D341Med (cell line): ENCODE data around the gene HNRNPC.
"Not testable (repeated sequence)": the region's sequence is repeated elsewhere in the genome, so short reads cannot be mapped to it uniquely, and the experiment has no call there.

ENCODE experiments used
- DNase-seq: peaks from one replicate; pipeline ENCODE4 v3.0.0; 2012; ENCODE audit warnings: low spot score

HNRNPC gene

GRCh38 chr14:21269252-21270046, at the start of gene HNRNPC:
HNRNPC (minus strand) TSS chr14:21269442; CDS start chr14:21234193, 35,249 bp downstream.
- DNase-seq = peak; percentile 94

- no peak for DNase-seq
Measured at GRCh38 chr14:21317398-21317797, 48.2 kb upstream of the HNRNPC start.

GRCh38 chr14:21313512-21313911, 44.3 kb upstream of the HNRNPC start:
- no peak for DNase-seq

GRCh38 chr14:21311614-21312013, 42.4 kb upstream of the HNRNPC start:
- DNase-seq = no peak

GRCh38 chr14:21309956-21310355, 40.7 kb upstream of the HNRNPC start:
- DNase-seq = no peak

GRCh38 chr14:21309238-21309636, 40.0 kb upstream of the HNRNPC start:
- no peak for DNase-seq

GRCh38 chr14:21308479-21309237, 39.4 kb upstream of the HNRNPC start:
- no peak for DNase-seq

- no peak for DNase-seq
Measured at GRCh38 chr14:21308132-21308478, 38.9 kb upstream of the HNRNPC start.

GRCh38 chr14:21307637-21308036, 38.4 kb upstream of the HNRNPC start:
- DNase-seq = no peak

GRCh38 chr14:21302836-21303140, 33.5 kb upstream of the HNRNPC start:
- not testable (repeated sequence) for DNase-seq

- DNase-seq = no peak
Measured at GRCh38 chr14:21302013-21302835, 33.0 kb upstream of the HNRNPC start.

GRCh38 chr14:21300892-21301291, 31.6 kb upstream of the HNRNPC start:
- no peak for DNase-seq

- DNase-seq = no peak
Measured at GRCh38 chr14:21299562-21300130, 30.4 kb upstream of the HNRNPC start.

- no peak for DNase-seq
Measured at GRCh38 chr14:21298358-21298757, 29.1 kb upstream of the HNRNPC start.

GRCh38 chr14:21294026-21294425, 24.8 kb upstream of the HNRNPC start:
- DNase-seq = not testable (repeated sequence)

GRCh38 chr14:21287168-21287567, 17.9 kb upstream of the HNRNPC start:
- DNase-seq = no peak

- not testable (repeated sequence) for DNase-seq
Measured at GRCh38 chr14:21286516-21286915, 17.3 kb upstream of the HNRNPC start.

GRCh38 chr14:21281917-21282316, 12.7 kb upstream of the HNRNPC start:
- not testable (repeated sequence) for DNase-seq

GRCh38 chr14:21279783-21280182, 10.5 kb upstream of the HNRNPC start, which contains the start of gene RPGRIP1:
RPGRIP1 (plus strand) TSS chr14:21280083; CDS start chr14:21287977, 7,894 bp downstream.
- no peak for DNase-seq

- no peak for DNase-seq
Measured at GRCh38 chr14:21278632-21279031, 9.4 kb upstream of the HNRNPC start.

- no peak for DNase-seq
Measured at GRCh38 chr14:21275261-21275858, 6.1 kb upstream of the HNRNPC start.

GRCh38 chr14:21272661-21273060, 3.4 kb upstream of the HNRNPC start:
- DNase-seq = not testable (repeated sequence)
